Measurements from ENCODE around the gene GLI3.

Gene GLI3

DNA sequence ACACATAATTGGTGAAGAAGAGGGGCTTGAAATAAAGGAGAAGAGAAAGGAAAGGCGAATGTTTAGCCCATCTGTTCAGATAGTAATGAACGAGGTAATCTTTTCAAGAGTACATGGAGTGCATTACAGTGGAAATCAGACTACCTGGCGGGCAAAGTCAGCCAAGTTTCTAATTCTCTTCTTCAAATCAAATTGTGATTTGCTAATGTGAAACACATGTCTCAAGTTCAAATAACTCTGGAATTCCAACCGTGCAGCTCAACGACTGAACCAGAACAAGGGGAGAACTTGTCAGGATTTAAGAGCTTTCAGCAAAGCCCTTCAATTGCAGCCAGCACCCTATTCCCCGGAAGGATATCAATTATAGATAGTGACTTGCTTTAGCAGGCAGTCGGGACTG, 216.9 kb downstream of the GLI3 start:
- DNase-seq, result no peak
- peak overlapping the region; percentile 62 for H3K27ac Mint-ChIP-seq
- H3K36me3 Mint-ChIP-seq (ENCODE audit: low read depth), result peaks cover 93% of the 10 kb centered on the region
- H3K4me1 Mint-ChIP-seq, result peaks cover 77% of the 10 kb centered on the region
- TF ChIP-seq, protein P1, sequence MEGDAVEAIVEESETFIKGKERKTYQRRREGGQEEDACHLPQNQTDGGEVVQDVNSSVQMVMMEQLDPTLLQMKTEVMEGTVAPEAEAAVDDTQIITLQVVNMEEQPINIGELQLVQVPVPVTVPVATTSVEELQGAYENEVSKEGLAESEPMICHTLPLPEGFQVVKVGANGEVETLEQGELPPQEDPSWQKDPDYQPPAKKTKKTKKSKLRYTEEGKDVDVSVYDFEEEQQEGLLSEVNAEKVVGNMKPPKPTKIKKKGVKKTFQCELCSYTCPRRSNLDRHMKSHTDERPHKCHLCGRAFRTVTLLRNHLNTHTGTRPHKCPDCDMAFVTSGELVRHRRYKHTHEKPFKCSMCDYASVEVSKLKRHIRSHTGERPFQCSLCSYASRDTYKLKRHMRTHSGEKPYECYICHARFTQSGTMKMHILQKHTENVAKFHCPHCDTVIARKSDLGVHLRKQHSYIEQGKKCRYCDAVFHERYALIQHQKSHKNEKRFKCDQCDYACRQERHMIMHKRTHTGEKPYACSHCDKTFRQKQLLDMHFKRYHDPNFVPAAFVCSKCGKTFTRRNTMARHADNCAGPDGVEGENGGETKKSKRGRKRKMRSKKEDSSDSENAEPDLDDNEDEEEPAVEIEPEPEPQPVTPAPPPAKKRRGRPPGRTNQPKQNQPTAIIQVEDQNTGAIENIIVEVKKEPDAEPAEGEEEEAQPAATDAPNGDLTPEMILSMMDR (IDR thresholded peaks at IDR 0.05), result no peak
- no peak overlapping the region for H3K4me3 Mint-ChIP-seq
- H3K27me3 Mint-ChIP-seq (ENCODE audit: low read depth, poor library complexity), result peaks cover 2% of the 10 kb centered on the region
- peaks cover 21% of the 10 kb centered on the region for H3K9me3 Mint-ChIP-seq

DNA sequence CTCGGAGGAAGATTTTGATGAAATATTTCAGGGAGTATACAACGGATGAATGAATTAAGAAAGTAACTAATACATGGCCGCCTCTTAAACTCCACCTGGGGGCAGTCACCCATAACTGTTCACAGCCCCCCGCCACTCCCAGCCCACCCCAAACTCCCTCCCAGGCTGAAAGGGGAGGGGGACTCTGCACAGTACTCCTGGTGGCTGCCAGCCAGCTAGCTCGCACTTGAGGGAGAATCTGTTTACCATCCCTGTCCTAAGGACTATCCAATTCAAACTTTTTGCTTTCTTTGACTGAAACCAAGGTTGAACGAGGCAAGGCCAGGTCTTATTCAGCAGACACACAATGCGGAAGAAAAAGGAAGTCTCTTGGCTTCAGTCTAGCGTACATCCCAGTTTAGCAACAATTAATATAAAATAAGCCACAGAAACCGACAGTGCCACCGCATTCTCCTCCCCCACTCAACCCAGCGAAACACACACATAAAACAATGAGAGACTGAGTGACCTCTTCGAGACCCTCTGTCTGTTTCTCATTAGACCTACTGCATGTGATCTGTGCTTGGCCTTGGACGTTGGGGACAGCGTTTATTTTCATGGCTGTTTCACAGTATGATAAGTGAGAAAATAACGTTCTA, 219.5 kb downstream of the GLI3 start:
- H3K27ac Mint-ChIP-seq, result peak overlapping the region; percentile 91

DNA sequence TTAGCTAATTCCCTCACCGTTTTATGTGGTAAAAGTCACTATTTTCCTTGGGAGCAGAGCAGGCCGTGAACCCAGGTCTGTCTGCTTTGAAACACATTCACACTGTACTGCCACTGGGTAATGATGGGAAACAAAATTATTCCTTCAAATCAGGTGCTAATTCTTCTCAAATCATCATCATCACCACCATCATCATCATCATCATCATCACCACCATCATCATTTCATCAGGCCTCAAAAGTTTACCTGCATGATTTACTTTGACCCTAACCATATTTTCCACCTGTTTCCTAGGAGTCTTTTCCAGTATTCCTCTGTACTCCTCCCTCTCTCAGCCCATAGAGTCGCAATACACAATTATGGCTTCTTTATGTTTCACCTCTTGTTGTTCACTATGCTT, 220.5 kb downstream of the GLI3 start:
- Mint-ChIP-seq H3K36me3 (ENCODE audit: low read depth) (peaks cover 95% of the 10 kb centered on the region), H3K27me3 (ENCODE audit: low read depth, poor library complexity) (no peaks in the 10 kb centered on the region), H3K27ac (peak overlapping the region; percentile 73), H3K4me1 (peaks cover 54% of the 10 kb centered on the region), H3K9me3 (peaks cover 29% of the 10 kb centered on the region), H3K4me3 (no peak overlapping the region)
- TF ChIP-seq, protein P1 (IDR thresholded peaks at IDR 0.05), result no peak
- no peak for DNase-seq

More for the DNA sequence above, 219.5 kb downstream of the GLI3 start:
- Mint-ChIP-seq H3K9me3 (peaks cover 29% of the 10 kb centered on the region), H3K4me3 (no peak overlapping the region), H3K27me3 (ENCODE audit: low read depth, poor library complexity) (peaks cover 2% of the 10 kb centered on the region), H3K4me1 (peaks cover 59% of the 10 kb centered on the region), H3K36me3 (ENCODE audit: low read depth) (peaks cover 95% of the 10 kb centered on the region)
- no peak for DNase-seq
- TF ChIP-seq, protein P1 (IDR thresholded peaks at IDR 0.05), result no peak

DNA sequence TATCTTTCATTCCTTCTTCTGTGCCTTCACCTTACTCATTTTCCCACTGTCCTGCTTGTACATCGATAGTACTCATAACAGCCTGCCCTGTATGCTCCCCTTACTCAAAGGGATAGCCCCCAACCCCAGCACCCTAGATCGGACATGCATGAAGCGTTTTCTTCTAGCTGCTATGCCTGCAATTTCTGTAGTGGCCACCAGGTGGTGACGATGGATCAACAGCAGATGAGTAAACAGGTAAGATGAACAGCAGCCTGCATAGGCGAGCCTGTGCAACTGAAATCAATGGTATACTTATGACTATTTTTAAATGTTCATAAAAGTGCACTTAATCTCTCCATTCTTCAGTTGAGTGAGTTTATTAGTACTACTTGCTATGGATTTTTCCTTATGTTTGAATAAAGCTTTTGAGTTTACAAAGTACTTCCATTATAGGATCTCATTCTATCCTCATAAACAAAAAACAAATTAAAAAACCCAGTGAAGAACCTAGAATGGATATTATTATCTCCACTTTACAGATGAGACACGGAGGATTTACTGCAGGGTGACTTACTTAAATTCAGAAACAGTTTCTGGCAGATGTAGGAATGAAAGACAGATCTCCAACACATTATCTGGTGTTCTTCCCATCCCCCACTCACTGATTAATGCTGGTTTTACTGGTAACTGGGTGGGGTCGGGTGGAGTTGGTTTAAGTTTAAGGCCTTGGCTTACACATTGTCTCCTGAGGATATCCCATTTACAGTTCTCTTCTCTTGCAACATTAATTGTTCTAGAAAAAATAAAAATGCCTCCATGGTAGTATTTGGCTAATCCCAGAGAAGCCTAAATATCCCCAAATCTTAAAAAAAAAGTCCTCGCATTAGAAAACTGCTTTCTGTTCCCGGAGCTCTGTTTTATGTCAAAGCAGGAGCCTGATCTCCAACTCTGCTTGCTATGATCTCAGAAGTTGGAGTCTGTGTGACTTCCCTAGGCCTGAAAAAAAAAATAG, 222.1 kb downstream of the GLI3 start:
- Mint-ChIP-seq H3K36me3 (ENCODE audit: low read depth) (peaks cover 99% of the 10 kb centered on the region), H3K27ac (peak overlapping the region; percentile 37), H3K4me1 (peaks cover 44% of the 10 kb centered on the region), H3K27me3 (ENCODE audit: low read depth, poor library complexity) (no peaks in the 10 kb centered on the region), H3K9me3 (peaks cover 29% of the 10 kb centered on the region), H3K4me3 (no peak overlapping the region)
- TF ChIP-seq, protein P1 (IDR thresholded peaks at IDR 0.05), result peak; percentile 75
- peak; percentile 50 for DNase-seq

DNA sequence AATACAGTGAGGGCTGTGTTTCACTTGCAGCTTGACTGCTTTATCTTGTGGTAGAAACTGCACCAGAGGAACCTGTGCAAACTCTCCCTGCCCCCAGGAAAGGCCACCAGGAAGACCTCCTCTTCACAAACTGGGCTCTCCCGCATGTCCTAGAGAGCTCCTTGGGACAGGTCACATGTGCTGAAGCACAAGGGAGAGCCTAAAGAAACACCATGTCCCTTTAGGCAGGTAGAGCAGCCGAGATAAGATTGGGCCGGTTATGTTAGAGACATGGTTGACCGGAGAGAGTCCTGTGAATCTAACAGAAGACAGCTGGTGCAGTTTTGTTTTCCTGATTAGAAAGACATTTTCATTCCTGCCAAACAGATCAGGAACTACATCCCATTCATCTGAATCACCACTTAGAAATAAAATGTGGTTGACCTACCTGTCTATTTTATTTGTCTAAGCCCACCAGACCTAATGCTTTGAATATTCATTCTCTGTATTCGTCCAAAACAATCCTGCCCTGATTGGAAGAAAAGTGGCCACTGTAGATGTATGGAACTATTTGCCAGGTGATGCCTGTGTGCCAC, 224.1 kb downstream of the GLI3 start:
- peak overlapping the region; percentile 66 for H3K27ac Mint-ChIP-seq
- peaks cover 29% of the 10 kb centered on the region for H3K9me3 Mint-ChIP-seq
- peaks cover 98% of the 10 kb centered on the region for H3K36me3 Mint-ChIP-seq (ENCODE audit: low read depth)
- H3K4me3 Mint-ChIP-seq, result no peak overlapping the region
- DNase-seq, result no peak
- peaks cover 25% of the 10 kb centered on the region for H3K4me1 Mint-ChIP-seq
- H3K27me3 Mint-ChIP-seq (ENCODE audit: low read depth, poor library complexity), result no peaks in the 10 kb centered on the region
- TF ChIP-seq, protein P1 (IDR thresholded peaks at IDR 0.05), result no peak
